Pancreas (tissue), 10 donors: ENCODE results near the gene PPT1. TPM values are rescaled to one million over a fixed set of nuclear protein-coding genes. Genes with fewer than 3 reads are reported as not detected.

Source experiments
- ATAC-seq, 4 donors: fragments of 200-7000 bp; cut with Tn5 transposase; one replicate each; pipeline versions ENCODE4 v1.8.0 to v1.9.1; 2020; ENCODE audit warnings: mild to moderate bottlenecking in 4 of 4, moderate library complexity in 4 of 4
- DNase-seq, 6 donors: peaks; one replicate each; pipeline ENCODE4 v3.0.0-alpha.2; 2020
- FAIRE-seq: peaks from 2 replicates; lab custom pipeline; 2012; peaks lifted over from hg19 to GRCh38; lab: Jason Lieb, UNC
- H3K27ac ChIP-seq, 4 donors: fragments of 200-600 bp; sonication (generic); 1 replicate in 3 of 4; 2 replicates in 1 of 4; pipeline versions ENCODE4 v1.5.0 to v1.8.0; 2020
- H3K27me3 ChIP-seq, 4 donors: fragments of 200-600 bp; one replicate each; pipeline ENCODE4 v1.8.0; 2021
- H3K36me3 ChIP-seq, 3 donors: fragments of 200-600 bp; sonication (generic) in 1 of 3; one replicate each; pipeline versions ENCODE4 v1.5.0 to v1.8.0; 2020 to 2021
- H3K4me1 ChIP-seq, 3 donors: fragments of 200-600 bp; one replicate each; pipeline ENCODE4 v1.8.0; 2021
- H3K4me3 ChIP-seq, 4 donors: fragments of 200-600 bp; sonication (generic) in 2 of 4; one replicate each; pipeline versions ENCODE4 v1.5.0 to v1.8.0; 2020 to 2021
- H3K9me3 ChIP-seq, 4 donors: fragments of 200-600 bp; one replicate each; pipeline ENCODE4 v1.8.0; 2021
- WGBS, 2 donors: extraction: QIAGEN DNeasy Blood & Tissue Kit; methylation state at CpG; one replicate each; pipeline ENCODE4 v1.1.7; 2013; 5-methylcytosine and 5-hydroxymethylcytosine counted together
- intact Hi-C, 3 donors: fragments of 100-400 bp; cut with DNase I; formaldehyde crosslinking; loops; one replicate each; pipeline versions ENCODE4 v1.11.1 to v1.14.2; 2022
- polyA plus RNA-seq, 2 donors: library from polyadenylated mRNA; stranded (reverse); fragments of 200-250 nt; gene quantifications; one replicate each; pipeline ENCODE4 v1.2.3, GENCODE V29; 2013
- total RNA-seq, 6 donors: library from RNA; stranded (reverse); fragmentation: NEBNext Ultra II Directional in 4 of 6; extraction: Animal tissue kit (Norgen Biotek cat#: 25700) in 4 of 6; gene quantifications; one replicate each; pipeline versions ENCODE4 v1.2.1 to v1.2.4, GENCODE V29; 2021 to 2023
- TF ChIP-seq, protein P1 (sequence below), 4 donors: fragments of 200-600 bp; sonication (generic) in 3 of 4; IDR thresholded peaks; one replicate each; pipeline versions ENCODE4 v1.5.0 to v1.8.0; 2021; ENCODE audit warnings: antibody characterized with exemption in 4 of 4
- donor health status: healthy with polysubstance abuse.
- donor health status: DM: no; HTN: no; CAD: no; lungs with moderate emphysema.
- donor health status: DM: no; HTN: no; CAD: no.
- donor health status: control.
- donor health status: control.
- donor health status: Bipolar disorder and iron deficiency.
- donor health status: DM: yes; HTN: yes; CAD: no.
- donor health status: DM: no; HTN: no; CAD: no.
- donor health status: DM: no; HTN: no; CAD: no.
- donor health status: DM: yes; HTN: yes; CAD: no.

PPT1 gene
- total and polyA plus RNA-seq, 8 donors, result 20.1 to 74.1 (median 32.2) TPM

DNA sequence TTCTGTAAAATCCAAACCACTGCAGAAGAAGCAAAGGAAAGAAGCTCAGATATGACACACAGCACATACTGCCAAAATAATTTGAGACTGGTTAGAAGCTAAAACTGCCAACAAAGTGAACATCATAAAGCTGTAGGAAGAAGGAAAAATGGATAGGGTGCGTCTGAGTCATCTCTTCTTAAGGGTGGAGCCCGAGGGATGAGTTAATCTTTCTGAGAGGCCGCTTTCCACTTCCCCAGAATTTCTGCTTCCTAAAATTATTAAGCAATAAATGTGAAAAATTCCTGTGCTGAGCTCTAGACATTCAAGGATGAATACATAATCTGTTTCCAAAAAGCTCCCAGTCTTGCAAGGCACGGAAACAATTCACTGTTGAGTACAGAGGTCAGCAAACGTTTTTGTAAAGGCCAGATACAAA lies 20.1 kb downstream of the PPT1 start:
- Histone ChIP-seq H3K4me3 (no peak overlapping the region), H3K27ac (no peak overlapping the region), H3K36me3 (peaks cover 0 to 32% (median 0%) of the 10 kb centered on the region in 3 donors), H3K9me3 (no peaks in the 10 kb centered on the region), H3K27me3 (no peaks in the 10 kb centered on the region), H3K4me1 (no peaks in the 10 kb centered on the region)
- DNase-seq (no peak), FAIRE-seq (no peak), ATAC-seq (peak in 3 of 4 donors; percentile 21 to 57 (median 36))
- 67 to 75% methylated on average over 5 of the region's 5 CpGs for WGBS, 2 donors
- intact Hi-C loops, result no loop called here
- TF ChIP-seq, protein P1, sequence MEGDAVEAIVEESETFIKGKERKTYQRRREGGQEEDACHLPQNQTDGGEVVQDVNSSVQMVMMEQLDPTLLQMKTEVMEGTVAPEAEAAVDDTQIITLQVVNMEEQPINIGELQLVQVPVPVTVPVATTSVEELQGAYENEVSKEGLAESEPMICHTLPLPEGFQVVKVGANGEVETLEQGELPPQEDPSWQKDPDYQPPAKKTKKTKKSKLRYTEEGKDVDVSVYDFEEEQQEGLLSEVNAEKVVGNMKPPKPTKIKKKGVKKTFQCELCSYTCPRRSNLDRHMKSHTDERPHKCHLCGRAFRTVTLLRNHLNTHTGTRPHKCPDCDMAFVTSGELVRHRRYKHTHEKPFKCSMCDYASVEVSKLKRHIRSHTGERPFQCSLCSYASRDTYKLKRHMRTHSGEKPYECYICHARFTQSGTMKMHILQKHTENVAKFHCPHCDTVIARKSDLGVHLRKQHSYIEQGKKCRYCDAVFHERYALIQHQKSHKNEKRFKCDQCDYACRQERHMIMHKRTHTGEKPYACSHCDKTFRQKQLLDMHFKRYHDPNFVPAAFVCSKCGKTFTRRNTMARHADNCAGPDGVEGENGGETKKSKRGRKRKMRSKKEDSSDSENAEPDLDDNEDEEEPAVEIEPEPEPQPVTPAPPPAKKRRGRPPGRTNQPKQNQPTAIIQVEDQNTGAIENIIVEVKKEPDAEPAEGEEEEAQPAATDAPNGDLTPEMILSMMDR (IDR thresholded peaks at IDR 0.05), result no peak

DNA sequence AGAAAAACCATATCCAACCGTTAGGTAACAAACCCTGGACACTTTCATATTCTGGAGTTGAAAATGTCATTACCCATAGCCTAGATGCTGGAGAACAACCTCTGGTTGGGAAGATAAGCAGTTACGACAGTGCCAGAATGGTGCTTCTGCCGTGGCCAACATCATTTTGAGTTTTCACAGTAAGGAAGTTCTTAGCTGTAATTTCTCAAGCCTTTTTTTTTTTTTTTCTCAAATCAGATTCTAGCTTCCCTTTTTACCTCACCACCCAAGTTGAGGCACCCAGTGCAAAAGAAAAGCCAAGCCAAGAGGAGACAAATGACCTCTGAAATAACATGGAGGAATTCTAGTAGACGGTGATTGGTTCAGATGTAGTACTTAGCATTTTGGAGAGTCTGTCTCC lies 21.8 kb downstream of the PPT1 start:
- H3K4me3 ChIP-seq, result no peak overlapping the region
- TF ChIP-seq, protein P1 (IDR thresholded peaks at IDR 0.05), result no peak
- intact Hi-C loops, result no loop called here
- no peak for DNase-seq
- no peak for ATAC-seq
- H3K36me3 ChIP-seq, result peaks cover 0 to 48% (median 15%) of the 10 kb centered on the region in 3 donors
- no peak for FAIRE-seq
- no peaks in the 10 kb centered on the region for H3K9me3 ChIP-seq
- no peaks in the 10 kb centered on the region for H3K4me1 ChIP-seq
- H3K27ac ChIP-seq, result no peak overlapping the region
- WGBS, 2 donors, result 86 to 93% methylated on average over 4 of the region's 4 CpGs
- no peaks in the 10 kb centered on the region for H3K27me3 ChIP-seq

DNA sequence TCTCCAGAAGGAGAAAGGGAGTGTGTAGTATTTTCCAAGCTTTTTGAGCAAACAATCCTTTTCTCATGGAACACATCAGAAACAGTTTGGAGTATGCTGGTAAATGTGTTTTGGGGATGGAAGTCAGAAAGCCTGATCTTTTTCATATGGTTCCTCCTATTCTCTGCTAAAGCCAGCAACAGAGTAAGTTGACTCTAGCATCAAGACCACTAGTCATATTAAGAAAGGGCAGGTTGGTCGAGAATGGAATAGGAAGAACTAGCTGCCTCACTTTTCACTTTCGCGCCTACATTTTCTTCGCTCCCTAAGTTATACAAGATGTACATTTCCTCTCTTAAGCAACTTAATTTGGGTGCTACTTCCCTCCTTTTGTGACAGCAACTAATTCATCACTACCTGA lies 24.0 kb downstream of the PPT1 start:
- no peak overlapping the region for H3K4me3 ChIP-seq
- no peaks in the 10 kb centered on the region for H3K4me1 ChIP-seq
- FAIRE-seq (no peak), ATAC-seq (no peak), DNase-seq (no peak)
- H3K36me3 ChIP-seq, result peaks cover 0 to 66% (median 32%) of the 10 kb centered on the region in 3 donors
- no peaks in the 10 kb centered on the region for H3K9me3 ChIP-seq
- H3K27ac ChIP-seq, result no peak overlapping the region
- intact Hi-C loops, result no loop called here
- WGBS, 2 donors, result 87 to 92% methylated on average over 4 of the region's 4 CpGs
- TF ChIP-seq, protein P1 (IDR thresholded peaks at IDR 0.05), result no peak
- H3K27me3 ChIP-seq, result no peaks in the 10 kb centered on the region

DNA sequence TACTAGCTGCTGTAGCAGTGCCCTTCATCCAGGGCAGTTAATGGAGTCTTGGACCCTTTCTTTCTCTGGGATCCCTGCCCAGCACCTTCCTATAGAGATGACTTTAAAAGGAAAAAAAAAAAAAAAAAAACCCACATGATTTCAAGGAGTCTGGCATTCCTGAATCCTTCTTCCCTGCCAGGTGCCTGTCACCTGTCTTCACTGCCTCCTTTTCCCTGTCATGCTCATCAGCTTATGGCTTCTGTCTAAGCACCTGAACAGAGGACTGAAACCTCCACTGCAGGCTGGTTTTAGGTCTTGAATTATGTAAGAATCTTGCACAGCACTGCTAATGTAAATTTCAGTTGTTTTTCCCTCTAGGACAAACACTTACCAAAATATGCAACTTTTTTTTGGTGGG lies 24.9 kb downstream of the PPT1 start:
- Histone ChIP-seq H3K4me1 (no peaks in the 10 kb centered on the region), H3K36me3 (peaks cover 0 to 67% (median 32%) of the 10 kb centered on the region in 3 donors), H3K27me3 (no peaks in the 10 kb centered on the region), H3K27ac (no peak overlapping the region), H3K4me3 (no peak overlapping the region), H3K9me3 (no peaks in the 10 kb centered on the region)
- TF ChIP-seq, protein P1 (IDR thresholded peaks at IDR 0.05), result no peak
- ATAC-seq (no peak), FAIRE-seq (no peak), DNase-seq (no peak)
- intact Hi-C loops, result no loop called here

DNA sequence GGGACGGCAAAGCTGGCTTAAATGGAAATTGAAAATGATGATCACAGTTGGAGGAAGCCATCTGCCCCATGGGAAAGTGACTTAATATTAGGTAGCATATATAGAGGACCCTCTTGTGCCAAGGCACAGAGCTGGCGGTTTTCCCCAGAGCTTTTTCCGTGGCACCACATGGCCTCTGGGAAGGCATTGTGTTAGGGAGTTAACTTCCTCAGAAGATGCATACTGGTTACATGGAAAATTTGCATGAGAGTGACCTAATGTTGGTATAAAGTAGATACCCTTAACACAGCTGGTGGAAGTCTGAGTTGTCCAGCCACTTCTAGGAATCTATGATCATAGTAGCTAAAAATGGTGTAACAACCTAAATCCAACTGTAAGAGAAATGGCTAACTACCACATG lies 29.2 kb downstream of the PPT1 start:
- Histone ChIP-seq H3K4me3 (no peak overlapping the region), H3K4me1 (no peaks in the 10 kb centered on the region), H3K27ac (no peak overlapping the region), H3K9me3 (no peaks in the 10 kb centered on the region), H3K27me3 (no peaks in the 10 kb centered on the region), H3K36me3 (peaks cover 14 to 92% (median 48%) of the 10 kb centered on the region in 3 donors)
- DNase-seq (no peak), FAIRE-seq (no peak), ATAC-seq (no peak)
- intact Hi-C loops, result no loop called here
- 87 to 92% methylated on average over 3 of the region's 3 CpGs for WGBS, 2 donors
- TF ChIP-seq, protein P1 (IDR thresholded peaks at IDR 0.05), result no peak
